H1 (cell line): ENCODE measurements around the gene GNAS. TPM values are rescaled to one million over a fixed set of nuclear protein-coding genes. Genes with fewer than 3 reads are reported as not detected.

ENCODE experiments used
- EGR1 ChIP-seq: IDR thresholded peaks from 2 replicates; pipeline ENCODE4 v1.6.1; 2011; ENCODE audit warnings: low read depth, low read length, borderline replicate concordance
- polyA plus RNA-seq, 7 experiments: library from polyadenylated mRNA; depleted of rRNA in 3 of 7; stranded (reverse) in 5 of 7; unstranded in 2 of 7; fragments of >200 nt in 5 of 7; fragments of 200-250 nt in 2 of 7; gene quantifications; 1 replicate in 5 of 7; 2 replicates in 1 of 7; 4 replicates in 1 of 7; pipeline versions ENCODE4 v1.2.1 to v1.2.3, GENCODE V29; 2011 to 2013; ENCODE audit warnings: missing spikeins in 2 of 7, mixed read lengths in 2 of 7
- total RNA-seq: library from RNA; stranded (reverse); fragmentation: NEBNext Ultra II Directional; extraction: Animal tissue kit (Norgen Biotek cat#: 25700); gene quantifications from 2 replicates; pipeline ENCODE4 v1.2.1, GENCODE V29; 2021

The GNAS gene
- total and polyA plus RNA-seq, 2 of the 8 experiments (the other 6 are each of a cell fraction or from before 2014, with no cell fraction given), result 989 to 1,613 TPM

DNA sequence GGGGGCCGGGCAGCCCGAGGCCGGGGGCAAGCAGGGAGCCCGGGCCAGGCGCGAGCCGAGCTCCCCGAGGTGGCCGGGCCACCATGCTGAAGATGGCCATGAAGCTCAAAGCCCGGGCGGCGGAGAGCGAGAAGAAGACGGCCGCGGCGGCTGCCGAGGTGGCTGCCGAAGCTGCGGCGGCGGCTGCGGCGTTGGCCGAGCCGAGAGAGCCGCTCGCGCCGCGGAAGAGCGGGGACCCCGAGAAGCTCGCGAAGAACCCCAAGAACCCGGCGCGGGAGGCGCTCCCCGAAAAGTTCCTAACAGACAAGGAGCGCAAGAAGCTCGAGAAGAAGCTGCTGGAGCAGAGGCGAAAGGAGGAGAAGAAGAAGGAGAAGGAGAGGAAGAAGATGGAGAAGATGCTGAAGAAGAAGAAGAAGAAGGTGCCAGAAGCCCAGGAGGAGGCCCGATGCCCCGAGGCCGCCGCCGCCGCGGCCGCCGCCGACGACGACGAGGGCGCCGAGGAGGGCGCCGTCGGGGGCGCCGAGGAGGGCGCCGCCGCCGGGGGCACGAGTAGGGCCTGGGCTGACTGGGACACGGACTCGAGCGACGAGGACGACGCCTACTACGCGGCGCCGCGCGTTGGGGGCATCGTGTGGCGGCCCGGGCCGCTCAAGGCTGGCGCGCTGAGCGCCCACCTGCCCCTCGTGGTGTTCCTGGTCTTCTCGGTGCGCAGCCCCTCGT, 37.4 kb downstream of the GNAS start (continued):
- TF ChIP-seq EGR1, result no peak
- TF ChIP-seq, all 59 proteins: peak for 4
